SK-N-SH (cell line): ENCODE data around the gene ATG2B. TPM values are rescaled to one million over a fixed set of nuclear protein-coding genes. Genes with fewer than 3 reads are reported as not detected.
A peak's percentile ranks its signal among the peaks of the same experiment; 100 is the strongest.

Experiments used
- CTCF ChIA-PET: fragments of 300-600, 350-600 bp; formaldehyde crosslinking; extraction: SDS; loops from one replicate; lab custom pipeline; 2021; lab: Yijun Ruan, JAX
- POLR2A ChIA-PET: fragments of 350-600 bp; sonication (Branson Sonifier 250); formaldehyde crosslinking; extraction: SDS; loops from one replicate; lab custom pipeline; 2020; ENCODE audit warnings: antibody characterized with exemption, inconsistent platforms; lab: Yijun Ruan, JAX
- DNase-seq: peaks from one replicate; pipeline ENCODE4 v3.0.0; 2012
- H2AFZ ChIP-seq: fragments of 200-600 bp; sonication (generic); 2 replicates; pipeline ENCODE4 v1.8.1; 2016; ENCODE audit warnings: antibody characterized with exemption, mild to moderate bottlenecking, low read depth
- H3F3A ChIP-seq: fragments of 200-600 bp; sonication (generic); replicated peaks from 2 replicates; pipeline ENCODE3; 2016; ENCODE audit warnings: antibody characterized with exemption, mild to moderate bottlenecking; ENCODE audit not compliant: insufficient read depth
- H3K27ac ChIP-seq, 2 experiments: fragments of 200-500 bp in 1 of 2; fragments of 200-600 bp in 1 of 2; sonication (Bioruptor generic) in 1 of 2; sonication (generic), shearing (Covaris generic) in 1 of 2; 2 replicates each; pipeline versions ENCODE4 v1.5.1 to v1.6.1; 2014 to 2016; ENCODE audit warnings: low read depth in 2 of 2, inconsistent platforms in 1 of 2, low read length in 1 of 2, mild to moderate bottlenecking in 1 of 2, mixed read lengths in 1 of 2
- H3K27me3 ChIP-seq: fragments of 200-600 bp; sonication (generic), shearing (Covaris generic); 2 replicates; pipeline ENCODE4 v1.6.1; 2016; ENCODE audit warnings: mixed run types; ENCODE audit not compliant: insufficient read depth
- H3K36me3 ChIP-seq, 2 experiments: fragments of 200-500 bp in 1 of 2; fragments of 200-600 bp in 1 of 2; sonication (Bioruptor generic) in 1 of 2; sonication (generic) in 1 of 2; replicated peaks in 1 of 2; 2 replicates each; pipeline versions ENCODE3 to v1.5.1; 2014 to 2016; ENCODE audit warnings: low read length in 1 of 2, mild to moderate bottlenecking in 1 of 2; ENCODE audit not compliant: insufficient read depth in 2 of 2, control insufficient read depth in 1 of 2
- H3K4me1 ChIP-seq, 2 experiments: fragments of 200-500 bp in 1 of 2; fragments of 200-600 bp in 1 of 2; sonication (Bioruptor generic) in 1 of 2; sonication (generic), shearing (Covaris generic) in 1 of 2; 2 replicates each; pipeline versions ENCODE4 v1.5.1 to v1.6.1; 2014 to 2016; ENCODE audit warnings: low read depth in 1 of 2, low read length in 1 of 2, mixed run types in 1 of 2; ENCODE audit not compliant: insufficient read depth in 2 of 2, control insufficient read depth in 1 of 2
- H3K4me2 ChIP-seq: fragments of 200-600 bp; sonication (generic), shearing (Covaris generic); 2 replicates; pipeline ENCODE4 v1.6.1; 2017; ENCODE audit warnings: mixed run types
- H3K4me3 ChIP-seq, 2 experiments: fragments of 200-500 bp in 1 of 2; fragments of 200-600 bp in 1 of 2; sonication (Bioruptor generic) in 1 of 2; sonication (generic), shearing (Covaris generic) in 1 of 2; 2 replicates each; pipeline versions ENCODE4 v1.5.1 to v1.8.1; 2014 to 2016; ENCODE audit warnings: low read depth in 2 of 2, inconsistent platforms in 1 of 2, low read length in 1 of 2, mild to moderate bottlenecking in 1 of 2, mixed read lengths in 1 of 2, moderate library complexity in 1 of 2
- H3K79me2 ChIP-seq: fragments of 200-600 bp; sonication (generic); 2 replicates; pipeline ENCODE4 v1.8.1; 2017; ENCODE audit warnings: mild to moderate bottlenecking; ENCODE audit not compliant: insufficient read depth
- H3K9ac ChIP-seq: fragments of 200-600 bp; sonication (generic); 2 replicates; pipeline ENCODE4 v1.6.1; 2017; ENCODE audit warnings: mixed run types
- H3K9me2 ChIP-seq: fragments of 200-600 bp; sonication (generic); 2 replicates; pipeline ENCODE4 v1.6.1; 2017; ENCODE audit warnings: mixed run types
- H3K9me3 ChIP-seq: fragments of 200-600 bp; sonication (generic); 2 replicates; pipeline ENCODE4 v1.6.1; 2017; ENCODE audit warnings: mixed run types, mild to moderate bottlenecking, moderate library complexity
- H4K20me1 ChIP-seq: fragments of 200-600 bp; sonication (generic); 2 replicates; pipeline ENCODE4 v1.6.1; 2017; ENCODE audit warnings: mild to moderate bottlenecking, mixed run types; ENCODE audit not compliant: insufficient read depth
- CTCF ChIP-seq: fragments of 200-600 bp; sonication (generic); IDR thresholded peaks from 2 replicates; pipeline ENCODE4 v1.6.1; 2017; ENCODE audit warnings: antibody characterized with exemption, mild to moderate bottlenecking, moderate library complexity
- EP300 ChIP-seq, 2 experiments: IDR thresholded peaks; 2 replicates each; pipeline versions ENCODE4 v1.4.0 to v1.6.1; 2012; ENCODE audit warnings: borderline replicate concordance in 1 of 2, low read depth in 1 of 2, low read length in 1 of 2
- EZH2phosphoT487 ChIP-seq: fragments of 200-600 bp; sonication (generic); IDR thresholded peaks from 2 replicates; pipeline ENCODE4 v1.6.1; 2017; ENCODE audit warnings: low read depth, mixed run types, mild to moderate bottlenecking, antibody characterized with exemption, moderate library complexity, borderline replicate concordance
- FOXM1 ChIP-seq: IDR thresholded peaks from 2 replicates; pipeline ENCODE4 v1.4.0; 2012; ENCODE audit warnings: low read depth, mild to moderate bottlenecking
- GATA2 ChIP-seq: sonication (generic); formaldehyde crosslinking; IDR thresholded peaks from 2 replicates; pipeline ENCODE4 v1.5.0; 2020; ENCODE audit warnings: mild to moderate bottlenecking, missing genetic modification reagents
- IRF3 ChIP-seq: fragments of 150-350 bp; IDR thresholded peaks from 2 replicates; pipeline ENCODE4 v1.6.1; 2016; ENCODE audit warnings: mild to moderate bottlenecking, low read depth, low read length
- MEF2A ChIP-seq: IDR thresholded peaks from 2 replicates; pipeline ENCODE4 v1.4.0; 2012; ENCODE audit warnings: low read depth, borderline replicate concordance
- MXI1 ChIP-seq: IDR thresholded peaks from 2 replicates; pipeline ENCODE4 v1.6.1; 2012; ENCODE audit warnings: mild to moderate bottlenecking, low read depth, low read length, improper control_type of control experiment
- POLR2AphosphoS5 ChIP-seq: IDR thresholded peaks from 2 replicates; pipeline ENCODE4 v1.6.1; 2012; ENCODE audit warnings: low read depth, low read length
- RFX5 ChIP-seq: IDR thresholded peaks from 2 replicates; pipeline ENCODE4 v1.6.1; 2012; ENCODE audit warnings: mild to moderate bottlenecking, improper control_type of control experiment, low read length
- RXRA ChIP-seq: IDR thresholded peaks from 2 replicates; pipeline ENCODE4 v1.4.0; 2012; ENCODE audit warnings: low read depth, mild to moderate bottlenecking, borderline replicate concordance
- YY1 ChIP-seq: IDR thresholded peaks from 2 replicates; pipeline ENCODE4 v1.4.0; 2012; ENCODE audit warnings: low read depth, mild to moderate bottlenecking
- WGBS: methylation state at CpG from one replicate; pipeline ENCODE4 v1.1.6; 2017; ENCODE audit warnings: low lambda C conversion rate; 5-methylcytosine and 5-hydroxymethylcytosine counted together
- polyA plus RNA-seq, 3 experiments: library from polyadenylated mRNA; depleted of rRNA; stranded (reverse); fragments of >200 nt; gene quantifications; 2 replicates each; pipeline ENCODE4 v1.2.3, GENCODE V29; 2012
- TF ChIP-seq, protein P1 (sequence below): fragments of 150-350 bp; IDR thresholded peaks from 2 replicates; pipeline ENCODE4 v1.6.1; 2017; ENCODE audit warnings: antibody characterized with exemption, low read length, low read depth, borderline replicate concordance
- TF ChIP-seq, protein P2 (sequence below): IDR thresholded peaks from 2 replicates; pipeline ENCODE4; 2012

Gene ATG2B
- polyA plus RNA-seq, 1 of the 3 experiments (the other 2 are of a cell fraction): 5.8 TPM

DNA sequence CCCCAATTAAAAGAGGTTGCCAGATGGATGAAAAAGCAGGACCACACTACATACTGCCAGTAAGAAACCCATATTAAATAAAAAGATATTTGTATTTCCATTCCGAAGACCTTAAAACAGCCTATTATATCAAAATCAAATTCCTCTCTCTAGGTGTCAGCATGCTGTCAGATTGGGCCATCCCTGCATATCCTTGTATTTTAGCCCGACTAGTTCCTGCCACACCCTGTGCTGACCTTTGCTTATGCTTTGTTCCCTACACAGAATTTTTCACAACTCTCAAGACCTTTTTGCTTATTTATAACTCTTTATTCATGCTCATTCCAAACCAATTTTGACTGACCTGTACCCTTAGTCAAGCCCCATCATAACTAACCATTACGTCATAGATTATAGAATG, 13.0 kb upstream of the ATG2B start:
- H2AFZ ChIP-seq: no peak overlapping the region
- no peaks in the 10 kb centered on the region for H3K9me3 ChIP-seq
- TF ChIP-seq RXRA (no peak), FOXM1 (no peak), MEF2A (no peak), GATA2 (CRISPR knock-in tag) (no peak), IRF3 (no peak)
- TF ChIP-seq, protein P1, sequence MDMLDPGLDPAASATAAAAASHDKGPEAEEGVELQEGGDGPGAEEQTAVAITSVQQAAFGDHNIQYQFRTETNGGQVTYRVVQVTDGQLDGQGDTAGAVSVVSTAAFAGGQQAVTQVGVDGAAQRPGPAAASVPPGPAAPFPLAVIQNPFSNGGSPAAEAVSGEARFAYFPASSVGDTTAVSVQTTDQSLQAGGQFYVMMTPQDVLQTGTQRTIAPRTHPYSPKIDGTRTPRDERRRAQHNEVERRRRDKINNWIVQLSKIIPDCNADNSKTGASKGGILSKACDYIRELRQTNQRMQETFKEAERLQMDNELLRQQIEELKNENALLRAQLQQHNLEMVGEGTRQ: no peak
- H3K36me3 ChIP-seq: peaks cover 4 to 14% of the 10 kb centered on the region in 2 experiments
- peaks cover 44% of the 10 kb centered on the region for H3K79me2 ChIP-seq
- no peak overlapping the region for H3K9ac ChIP-seq
- peaks cover 2% of the 10 kb centered on the region; the same call in 1 of the 2 replicates for H4K20me1 ChIP-seq
- no peaks in the 10 kb centered on the region for H3K9me2 ChIP-seq
- peaks cover 0 to 11% of the 10 kb centered on the region in 2 experiments; a peak in 2 of 4 replicates for H3K4me1 ChIP-seq
- H3F3A ChIP-seq: no peaks in the 10 kb centered on the region
- no peak for DNase-seq
- no peak overlapping the region for H3K27ac ChIP-seq
- CTCF ChIA-PET: interaction anchor here (1.4 kb wide), 1 partner anchor 101 kb away, joined by 4 read pairs; no protein-coding TSS in a partner anchor
- WGBS: 86% methylated on average over 3 of the region's 3 CpGs
- H3K4me2 ChIP-seq: no peak overlapping the region
- no peak overlapping the region for H3K4me3 ChIP-seq
- no peaks in the 10 kb centered on the region for H3K27me3 ChIP-seq
- POLR2A ChIA-PET: no interaction called here

DNA sequence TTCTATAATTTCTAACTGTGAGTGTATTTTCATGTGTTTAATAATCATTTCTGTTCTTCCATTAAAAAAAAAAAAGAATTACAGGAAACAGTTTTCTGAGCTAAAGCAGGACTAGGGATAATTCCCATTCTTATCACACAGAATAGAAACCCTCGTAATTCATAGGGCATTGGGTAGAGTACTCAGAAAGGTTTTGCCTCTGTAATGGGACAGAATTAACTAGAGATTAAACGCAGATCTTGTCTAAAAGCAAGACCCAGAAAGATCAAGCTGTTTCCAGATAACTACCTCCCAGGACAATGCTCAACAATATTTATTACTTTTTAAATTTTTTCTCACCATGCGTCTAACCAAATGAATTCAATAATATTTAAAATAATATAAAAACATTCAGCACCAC, 10.4 kb upstream of the ATG2B start:
- H3K4me1 ChIP-seq: peaks cover 0 to 9% of the 10 kb centered on the region in 2 experiments; a peak in 2 of 4 replicates
- H3K4me3 ChIP-seq: no peak overlapping the region
- WGBS: 89% methylated on average over 3 of the region's 3 CpGs
- no peaks in the 10 kb centered on the region for H3K27me3 ChIP-seq
- TF ChIP-seq EP300 (IDR thresholded peaks at IDR 0.05; ENCODE audit: borderline replicate concordance in 1 of 2, low read depth in 1 of 2, low read length in 1 of 2) (peak in 1 of 2 experiments; percentile 75; a peak in 2 of 4 replicates), MXI1 (no peak)
- TF ChIP-seq, all 33 proteins: peak for 1
- H4K20me1 ChIP-seq: peaks cover 2% of the 10 kb centered on the region; the same call in 1 of the 2 replicates
- peaks cover 64% of the 10 kb centered on the region for H3K79me2 ChIP-seq
- peak; percentile 32 for DNase-seq
- no peak overlapping the region for H3K4me2 ChIP-seq
- H3K9me3 ChIP-seq: no peaks in the 10 kb centered on the region
- H2AFZ ChIP-seq: no peak overlapping the region
- H3K9me2 ChIP-seq: no peaks in the 10 kb centered on the region
- H3K27ac ChIP-seq: peak overlapping the region in 1 of 2 experiments; percentile 74; a peak in 2 of 4 replicates
- ChIA-PET CTCF (interaction anchor here (1.1 kb wide), 1 partner anchor 273 kb away, joined by 3 read pairs; no protein-coding TSS in a partner anchor), POLR2A (no interaction called here)
- peaks cover 0 to 9% of the 10 kb centered on the region in 2 experiments for H3K36me3 ChIP-seq
- no peak overlapping the region for H3K9ac ChIP-seq
- H3F3A ChIP-seq: no peaks in the 10 kb centered on the region

DNA sequence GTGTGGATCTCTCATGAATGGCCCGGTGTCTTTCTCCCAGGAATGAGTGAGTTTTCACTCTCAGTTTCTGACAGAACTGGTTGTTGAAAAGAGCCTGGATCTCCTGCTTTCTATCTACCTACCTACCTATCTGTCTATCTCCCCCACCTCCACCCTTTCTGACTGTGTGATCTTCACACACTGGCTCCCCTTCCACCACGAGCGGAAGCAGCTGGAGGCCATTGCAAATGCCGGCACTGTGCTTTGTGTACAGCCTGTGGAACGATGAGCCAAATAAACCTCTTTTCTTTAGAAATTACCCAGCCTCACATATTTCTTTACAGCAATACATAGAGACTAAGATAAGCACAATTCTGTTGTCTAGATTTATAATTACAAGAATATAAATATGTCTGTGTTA, 7.4 kb upstream of the ATG2B start:
- no peak overlapping the region for H2AFZ ChIP-seq
- H3K4me3 ChIP-seq: no peak overlapping the region
- no peak overlapping the region for H3K9ac ChIP-seq
- peaks cover 0 to 11% of the 10 kb centered on the region in 2 experiments; a peak in 2 of 4 replicates for H3K4me1 ChIP-seq
- WGBS: 97% methylated on average over 5 of the region's 5 CpGs
- CTCF ChIA-PET: interaction anchor here (0.9 to 1.2 kb wide), 2 partner anchors 10 to 23 kb away, joined by 3 read pairs; no protein-coding TSS in a partner anchor
- no peaks in the 10 kb centered on the region for H3K27me3 ChIP-seq
- no peak overlapping the region for H3K4me2 ChIP-seq
- POLR2A ChIA-PET: no interaction called here
- H4K20me1 ChIP-seq: peaks cover 10% of the 10 kb centered on the region
- H3K36me3 ChIP-seq: peaks cover 0 to 9% of the 10 kb centered on the region in 2 experiments
- no peaks in the 10 kb centered on the region for H3F3A ChIP-seq
- H3K27ac ChIP-seq: peak overlapping the region in 1 of 2 experiments; percentile 30; a peak in 1 of 4 replicates
- no peaks in the 10 kb centered on the region for H3K9me3 ChIP-seq
- no peak for DNase-seq
- no peaks in the 10 kb centered on the region for H3K9me2 ChIP-seq
- H3K79me2 ChIP-seq: peaks cover 77% of the 10 kb centered on the region
- TF ChIP-seq POLR2AphosphoS5 (no peak), CTCF (no peak), YY1 (no peak), EZH2phosphoT487 (no peak), EP300 (IDR thresholded peaks at IDR 0.05; ENCODE audit: borderline replicate concordance in 1 of 2, low read depth in 1 of 2, low read length in 1 of 2) (no peak), IRF3 (no peak), RFX5 (no peak)
- TF ChIP-seq, protein P2, sequence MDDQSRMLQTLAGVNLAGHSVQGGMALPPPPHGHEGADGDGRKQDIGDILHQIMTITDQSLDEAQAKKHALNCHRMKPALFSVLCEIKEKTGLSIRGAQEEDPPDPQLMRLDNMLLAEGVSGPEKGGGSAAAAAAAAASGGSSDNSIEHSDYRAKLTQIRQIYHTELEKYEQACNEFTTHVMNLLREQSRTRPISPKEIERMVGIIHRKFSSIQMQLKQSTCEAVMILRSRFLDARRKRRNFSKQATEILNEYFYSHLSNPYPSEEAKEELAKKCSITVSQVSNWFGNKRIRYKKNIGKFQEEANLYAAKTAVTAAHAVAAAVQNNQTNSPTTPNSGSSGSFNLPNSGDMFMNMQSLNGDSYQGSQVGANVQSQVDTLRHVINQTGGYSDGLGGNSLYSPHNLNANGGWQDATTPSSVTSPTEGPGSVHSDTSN: no peak
